ENCODE data around the gene SPATA2L.
"Not testable (repeated sequence)": the region's sequence is repeated elsewhere in the genome, so short reads cannot be mapped to it uniquely, and the experiment has no call there.

Gene SPATA2L

DNA sequence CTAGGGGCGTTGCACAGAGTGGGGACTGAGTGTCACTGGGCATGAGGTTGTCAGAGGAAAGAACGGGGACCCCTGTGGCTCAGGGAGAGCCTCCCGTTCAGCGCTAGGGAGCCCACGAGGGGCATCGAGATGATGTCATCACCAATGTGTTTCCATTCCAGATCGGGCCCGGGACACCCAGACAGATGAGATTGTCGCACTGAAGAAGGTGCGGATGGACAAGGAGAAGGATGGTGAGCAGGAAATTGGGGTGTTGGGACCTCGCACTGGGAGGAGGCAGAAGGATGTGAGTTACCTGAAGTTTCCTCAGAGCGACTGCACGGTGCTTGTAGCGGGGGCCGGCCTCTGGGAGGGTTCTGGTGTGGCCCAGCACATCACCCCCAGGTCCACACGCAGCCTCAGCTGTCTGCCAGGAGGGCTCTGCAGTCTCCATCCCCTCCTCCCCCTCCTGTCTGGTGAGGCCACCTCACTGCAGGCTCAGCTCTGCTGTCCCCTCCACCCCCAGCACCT lies 11.1 kb downstream of the SPATA2L start:
- no peak for DNase-seq (ENCODE audit: low spot score)

DNA sequence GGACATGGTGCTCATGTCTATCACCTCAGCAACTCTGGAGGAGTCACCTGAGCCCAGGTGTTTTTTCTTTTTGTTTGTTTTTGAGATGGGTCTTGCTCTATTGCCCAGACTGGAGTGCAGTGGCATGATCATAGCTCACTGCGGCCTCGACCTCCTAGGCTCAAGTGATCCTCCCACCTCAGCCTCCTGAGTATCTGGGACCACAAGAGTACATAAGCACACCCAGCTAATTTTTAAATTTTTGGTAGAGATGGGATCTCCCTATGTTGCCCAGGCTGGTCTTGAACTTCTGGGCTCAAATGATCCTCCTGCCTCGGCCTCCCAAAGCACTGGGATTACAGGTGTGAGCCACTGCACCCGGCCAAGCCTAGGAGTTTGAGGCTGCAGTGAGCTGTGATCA lies 11.9 kb downstream of the SPATA2L start:
- DNase-seq (ENCODE audit: low spot score), result not testable (repeated sequence)

DNA sequence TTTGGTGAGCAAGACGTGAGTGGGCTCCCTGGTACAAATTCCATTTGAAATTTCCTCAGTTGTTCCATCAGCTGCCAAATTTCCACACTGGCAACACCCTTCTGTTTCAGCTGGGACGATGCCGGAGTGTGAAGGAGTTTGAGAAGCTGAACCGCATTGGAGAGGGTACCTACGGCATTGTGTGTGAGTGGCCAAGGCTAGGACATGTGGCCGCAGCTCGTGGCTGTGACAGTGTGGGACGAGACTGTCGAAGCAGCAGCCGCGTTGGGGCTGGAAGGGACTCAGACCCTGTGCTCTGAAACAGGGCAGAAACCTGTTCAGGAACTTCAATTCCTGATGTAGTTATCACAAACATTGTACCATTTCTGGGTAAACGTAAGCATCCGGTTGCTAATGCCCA lies 12.4 kb downstream of the SPATA2L start:
- no peak for DNase-seq (ENCODE audit: low spot score)

DNA sequence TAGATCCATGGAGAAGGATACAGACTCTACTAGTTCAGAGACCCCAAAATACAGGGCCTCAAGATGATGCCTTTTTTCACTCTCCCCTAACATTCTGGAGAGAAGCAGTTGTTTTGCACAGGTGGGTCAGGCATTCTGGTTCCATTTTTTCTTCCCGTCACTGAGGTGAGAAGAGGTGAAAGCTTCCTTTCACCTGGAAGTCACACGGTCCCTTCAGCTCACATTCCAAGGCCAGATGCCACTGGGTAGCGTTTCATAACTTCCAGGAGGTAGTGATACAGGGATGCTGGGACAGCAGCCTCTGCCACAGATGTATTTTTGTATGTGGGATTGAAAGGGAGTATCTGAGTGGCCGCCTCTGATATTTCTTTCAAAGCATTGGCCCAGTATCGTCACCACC lies 13.1 kb downstream of the SPATA2L start:
- no peak for DNase-seq (ENCODE audit: low spot score)

DNA sequence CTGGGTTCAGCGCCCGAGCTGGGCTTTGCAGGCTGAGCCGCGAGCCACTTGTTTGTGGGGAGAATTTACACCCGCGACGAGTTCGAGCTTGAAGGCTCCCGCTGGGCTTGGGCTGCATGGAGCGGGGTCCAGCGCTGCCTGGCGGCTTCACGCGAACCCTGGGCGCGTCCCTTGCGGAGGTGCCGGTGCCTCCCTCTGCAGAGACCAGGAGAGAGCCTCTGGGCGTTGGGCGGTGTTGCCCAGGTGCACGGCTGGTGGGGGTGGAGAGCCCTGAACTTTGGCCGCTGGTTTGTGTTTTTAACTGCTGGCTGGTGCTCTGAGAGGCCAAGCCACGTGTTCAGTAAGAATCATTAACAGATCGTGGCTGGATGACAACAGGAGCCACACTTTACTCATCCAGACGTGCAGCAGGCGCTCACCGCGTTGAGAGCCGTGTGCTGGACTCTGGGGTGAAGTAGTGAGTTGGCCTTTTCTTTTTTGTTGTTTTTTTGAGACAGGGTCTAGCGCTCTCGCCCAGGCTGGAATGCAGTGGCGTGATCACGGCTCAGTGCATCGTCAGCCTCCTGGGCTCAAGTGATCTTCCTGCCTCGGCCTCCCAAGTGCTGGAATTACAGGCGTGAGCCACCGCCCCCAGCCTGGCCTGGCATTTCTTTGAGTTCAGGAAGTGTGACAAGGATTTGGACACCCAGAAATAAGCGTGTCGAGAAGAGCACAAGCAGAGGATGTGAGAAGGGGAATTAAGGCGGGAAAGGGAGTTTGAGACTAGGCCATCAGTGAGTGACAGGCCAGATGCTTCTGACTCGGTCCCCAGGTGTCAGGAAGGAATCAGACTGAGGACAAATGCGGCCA lies 14.2 kb downstream of the SPATA2L start:
- no peak for DNase-seq (ENCODE audit: low spot score)

DNA sequence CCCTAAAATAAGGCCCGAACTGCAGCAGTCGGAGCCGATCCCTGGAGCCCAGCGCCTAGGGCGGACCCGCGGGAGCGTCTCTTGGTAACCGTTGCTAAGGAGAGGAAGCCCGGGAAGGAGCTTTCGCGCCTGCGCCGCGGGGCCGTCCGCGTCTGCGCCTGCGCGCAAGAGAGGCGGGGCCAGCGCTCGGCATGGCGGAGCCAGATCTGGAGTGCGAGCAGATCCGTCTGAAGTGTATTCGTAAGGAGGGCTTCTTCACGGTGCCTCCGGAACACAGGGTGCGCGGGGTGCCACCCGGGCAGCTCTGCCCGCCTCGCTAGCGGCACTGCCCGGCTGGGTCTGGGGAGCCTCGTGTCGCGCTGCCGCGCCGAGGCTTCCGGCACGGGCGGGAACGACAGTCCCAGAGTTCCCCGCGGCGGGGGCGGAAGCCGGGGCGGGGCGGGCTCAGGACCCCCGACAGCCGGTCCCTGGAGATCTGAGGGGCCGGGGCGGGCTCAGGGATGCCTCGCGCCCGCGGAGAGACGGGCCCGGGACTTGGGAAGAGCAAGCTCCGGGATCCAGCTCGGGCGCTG lies 14.9 kb downstream of the SPATA2L start, which contains the start of gene CDK10:
Gene CDK10 (plus strand): TSS at position 170 of the 572 bp plus-strand sequence. CDS start 22 bp downstream, at position 192.
- DNase-seq (ENCODE audit: low spot score), result peak; percentile 100

DNA sequence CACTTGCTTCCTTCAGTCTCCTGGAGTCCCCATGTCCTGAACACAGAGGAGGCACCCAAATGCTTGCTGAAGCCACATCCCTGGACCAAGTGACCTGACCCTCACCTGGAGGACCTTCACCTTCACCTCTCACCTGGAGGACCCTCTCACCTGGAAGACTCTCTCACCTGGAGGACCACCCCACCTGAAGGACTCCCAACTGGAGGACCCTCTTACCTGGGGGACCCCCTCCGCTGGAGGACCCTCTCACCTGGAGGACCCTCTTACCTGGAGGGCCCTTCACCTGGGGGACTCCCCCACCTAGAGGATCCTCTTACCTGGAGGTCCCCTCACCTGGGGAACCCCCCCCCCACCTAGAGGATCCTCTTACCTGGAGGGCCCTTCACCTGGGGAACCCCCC lies 15.6 kb downstream of the SPATA2L start:
- DNase-seq (ENCODE audit: low spot score), result no peak

DNA sequence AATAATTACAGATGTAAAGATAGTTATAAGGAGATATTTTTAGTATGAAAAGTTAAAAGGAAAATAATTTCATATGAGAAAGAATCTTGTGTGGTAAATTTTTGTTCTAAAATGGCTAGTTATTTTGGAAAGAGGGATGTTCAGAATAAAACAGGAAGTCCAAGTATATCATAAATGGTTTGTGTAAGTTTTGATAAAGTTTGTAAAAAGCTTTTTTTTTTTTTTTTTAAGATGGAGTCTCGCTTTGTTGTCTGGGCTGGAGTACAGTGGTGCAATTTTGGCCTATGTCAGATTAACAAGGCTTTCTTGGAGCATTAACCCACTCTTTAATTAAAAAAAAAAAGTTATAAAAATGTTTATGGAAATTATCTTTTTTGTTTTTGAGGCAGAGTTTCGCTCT lies 23.2 kb downstream of the SPATA2L start:
- no peak for DNase-seq (ENCODE audit: low spot score)

DNA sequence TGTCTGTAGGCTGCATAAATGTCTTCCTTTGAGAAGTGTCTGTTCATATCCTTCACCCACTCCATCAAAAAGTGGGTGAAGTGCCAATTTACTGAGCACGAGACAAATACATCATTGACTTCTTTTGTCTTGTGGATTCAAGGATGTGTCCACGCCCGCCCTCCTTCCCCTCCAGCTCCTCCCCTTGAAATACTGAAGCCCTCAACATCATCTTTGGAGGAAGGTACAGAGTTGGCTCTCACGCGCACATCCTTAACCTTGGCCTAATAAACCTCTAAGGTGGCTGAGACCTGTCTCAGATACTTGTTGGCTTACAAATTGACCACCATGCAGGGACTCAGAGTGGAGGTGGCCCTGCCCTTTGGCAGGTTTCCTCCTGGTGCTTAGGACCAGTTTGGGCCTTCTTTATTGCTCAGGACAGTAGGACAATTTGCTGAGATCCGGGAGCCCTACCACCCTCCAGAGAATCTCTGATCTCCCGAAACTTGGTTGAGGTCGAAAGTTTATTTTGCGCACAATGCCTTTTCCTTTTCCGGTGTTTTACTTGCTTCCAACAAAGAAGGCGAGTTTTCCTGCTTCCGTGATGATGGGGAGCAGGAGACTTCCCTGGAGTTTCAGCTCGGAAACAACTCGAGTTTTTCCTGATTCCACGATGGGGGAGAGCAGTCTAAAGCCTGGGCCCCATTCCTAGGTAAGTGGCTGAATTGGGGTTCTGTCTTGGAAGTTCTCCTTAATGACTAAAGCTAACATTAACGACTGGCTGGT lies 29.1 kb downstream of the SPATA2L start:
- no peak for DNase-seq (ENCODE audit: low spot score)

DNA sequence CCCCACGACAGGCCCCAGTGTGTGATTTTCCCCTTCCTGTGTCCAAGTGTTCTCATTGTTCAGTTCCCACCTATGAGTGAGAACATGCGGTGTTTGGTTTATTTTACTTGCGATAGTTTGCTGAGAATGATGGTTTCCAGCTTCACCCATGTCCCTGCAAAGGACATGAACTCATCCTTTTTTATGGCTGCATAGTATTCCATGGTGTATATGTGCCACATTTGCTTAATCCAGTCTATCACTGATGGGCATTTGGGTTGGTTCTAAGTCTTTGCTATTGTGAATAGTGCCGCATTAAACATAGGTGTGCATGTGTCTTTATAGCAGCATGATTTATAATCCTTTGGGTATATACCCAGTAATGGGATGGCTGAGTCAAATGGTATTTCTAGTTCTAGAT lies 29.9 kb downstream of the SPATA2L start:
- not testable (repeated sequence) for DNase-seq (ENCODE audit: low spot score)

DNA sequence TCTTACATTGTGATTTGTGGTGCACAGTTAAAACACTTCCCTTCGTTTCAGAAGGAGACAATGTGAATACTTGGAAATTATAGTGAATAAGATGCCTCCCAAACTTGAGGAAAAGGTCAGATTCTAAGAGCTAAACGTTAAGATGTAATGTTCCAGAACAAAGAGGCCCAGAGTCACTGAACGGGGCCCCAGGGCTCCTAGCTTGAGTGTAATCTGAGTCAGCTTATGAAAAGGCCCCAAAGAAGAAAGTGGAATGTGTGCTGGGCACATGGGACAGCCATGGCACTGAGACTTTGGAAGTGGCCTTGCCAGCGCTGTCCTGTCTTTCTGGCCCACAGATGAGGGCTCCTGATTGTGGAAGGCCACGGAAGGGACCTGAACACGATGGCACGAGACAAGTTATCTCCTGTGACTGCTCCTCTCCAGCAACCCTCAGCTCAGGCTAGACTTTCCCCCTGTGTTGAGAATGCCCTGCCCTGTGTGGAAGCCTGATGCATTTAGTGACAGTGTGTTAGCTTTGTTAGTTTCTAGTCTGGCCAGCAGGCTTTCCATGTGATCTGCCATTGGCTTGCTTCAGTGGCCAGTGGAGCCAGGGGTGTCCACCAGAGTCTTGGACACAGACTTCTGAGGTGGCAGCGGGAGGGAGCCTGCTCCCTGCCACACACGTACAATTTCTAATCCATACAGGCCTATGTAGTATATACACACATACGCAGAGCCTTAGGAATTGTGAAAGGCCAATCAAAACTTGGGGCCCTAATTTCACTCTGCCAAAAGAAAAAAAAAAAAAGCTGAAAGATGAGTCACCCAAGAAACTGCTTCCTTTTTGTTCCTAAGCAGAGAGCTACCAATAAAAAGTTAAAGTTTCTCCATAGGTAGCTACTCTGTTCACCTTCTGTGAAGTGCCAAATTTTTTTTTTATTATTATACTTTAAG lies 30.7 kb downstream of the SPATA2L start:
- no peak for DNase-seq (ENCODE audit: low spot score)

DNA sequence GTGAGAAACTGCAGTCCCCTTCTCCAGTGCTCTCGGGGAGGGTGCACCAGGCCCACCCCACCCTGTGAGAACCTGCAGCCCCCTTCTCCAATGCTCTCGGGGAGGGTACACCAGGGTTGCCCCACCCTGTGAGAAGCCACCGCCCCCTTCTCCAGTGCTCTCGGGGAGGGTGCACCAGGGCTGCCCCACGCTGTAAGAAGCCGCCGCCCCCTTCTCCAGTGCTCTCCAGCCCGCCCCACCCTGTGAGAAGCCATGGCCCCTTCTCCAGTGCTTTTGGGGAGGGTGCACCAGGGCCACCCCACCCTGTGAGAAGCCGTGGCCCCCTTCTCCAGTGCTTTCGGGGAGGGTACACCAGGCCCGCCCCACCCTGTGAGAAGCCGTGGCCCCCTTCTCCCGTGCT lies 31.8 kb downstream of the SPATA2L start:
- DNase-seq (ENCODE audit: low spot score), result no peak

DNA sequence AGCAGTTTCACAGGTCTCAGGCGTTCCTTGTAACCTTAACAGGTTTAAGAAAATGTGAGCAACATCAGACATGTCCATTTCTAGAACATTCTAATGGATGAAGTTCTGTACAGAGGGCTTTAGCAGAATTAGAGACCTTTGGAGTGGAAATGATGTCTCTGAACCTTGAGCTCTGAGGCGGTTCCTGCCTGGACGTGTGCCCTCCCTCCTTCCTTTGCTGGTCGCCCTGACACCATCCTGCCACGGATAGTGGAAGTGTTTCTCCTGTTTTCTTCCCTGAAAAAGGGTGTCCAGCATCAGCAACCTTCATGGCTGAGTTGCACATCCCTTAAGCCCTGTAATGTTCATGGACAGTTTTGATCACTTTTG lies 32.7 kb downstream of the SPATA2L start:
- DNase-seq (ENCODE audit: low spot score), result no peak

DNA sequence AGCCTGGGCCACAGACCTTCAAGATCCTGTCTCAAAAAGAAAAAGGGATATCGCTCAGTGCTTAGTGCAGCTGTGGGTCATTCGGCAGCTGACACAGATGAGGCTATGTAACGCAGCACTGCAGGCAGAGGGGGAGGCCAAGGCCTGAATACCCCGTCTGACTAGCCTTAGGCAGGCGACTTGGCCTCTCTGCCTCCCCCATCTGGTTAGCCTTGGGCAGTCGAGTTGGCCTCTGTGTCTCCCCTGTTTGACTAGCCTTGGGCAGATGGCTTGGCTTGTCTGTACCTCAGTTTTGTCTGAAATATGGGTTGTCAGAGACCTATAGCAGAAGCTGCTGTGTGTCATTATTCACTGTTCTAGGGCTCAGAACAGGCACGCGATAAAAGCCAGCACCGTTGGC lies 33.9 kb downstream of the SPATA2L start:
- DNase-seq (ENCODE audit: low spot score), result no peak

DNA sequence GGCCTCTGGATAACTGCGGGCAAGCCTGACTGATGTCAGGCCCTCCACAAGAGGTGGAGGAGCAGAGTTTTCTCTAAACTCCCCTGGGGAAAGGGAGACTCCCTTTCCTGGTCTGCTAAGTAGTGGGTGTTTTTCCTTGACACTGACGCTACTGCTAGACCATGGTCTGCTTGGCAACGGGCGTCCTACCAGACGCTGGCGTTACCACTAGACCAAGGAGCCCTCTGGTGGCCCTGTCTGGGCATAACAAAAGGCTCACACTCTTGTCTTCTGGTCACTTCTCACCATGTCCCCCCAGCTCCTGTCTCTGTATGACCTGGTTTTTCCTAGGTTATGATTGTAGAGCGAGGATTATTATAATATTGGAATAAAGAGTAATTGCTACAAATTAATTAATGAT lies 34.5 kb downstream of the SPATA2L start:
- not testable (repeated sequence) for DNase-seq (ENCODE audit: low spot score)

DNA sequence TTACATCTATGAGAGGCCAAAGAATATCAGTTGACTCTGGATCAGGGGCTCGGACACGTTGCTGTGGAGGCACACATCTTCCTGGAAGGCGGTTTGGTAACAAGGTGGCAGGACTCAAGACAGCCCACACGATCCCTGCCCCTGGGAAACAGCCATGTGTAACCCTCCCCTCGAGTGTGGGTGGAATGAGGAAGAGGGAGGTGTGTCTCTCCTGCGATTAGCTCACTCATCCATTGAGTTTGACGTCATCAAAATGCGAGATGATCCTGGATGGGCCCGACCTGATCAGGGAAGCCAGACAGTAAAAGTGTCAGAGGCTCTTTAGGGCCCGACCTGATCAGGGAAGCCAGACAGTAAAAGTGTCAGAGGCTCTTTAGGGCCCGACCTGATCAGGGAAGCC lies 37.3 kb downstream of the SPATA2L start:
- not testable (repeated sequence) for DNase-seq (ENCODE audit: low spot score)

DNA sequence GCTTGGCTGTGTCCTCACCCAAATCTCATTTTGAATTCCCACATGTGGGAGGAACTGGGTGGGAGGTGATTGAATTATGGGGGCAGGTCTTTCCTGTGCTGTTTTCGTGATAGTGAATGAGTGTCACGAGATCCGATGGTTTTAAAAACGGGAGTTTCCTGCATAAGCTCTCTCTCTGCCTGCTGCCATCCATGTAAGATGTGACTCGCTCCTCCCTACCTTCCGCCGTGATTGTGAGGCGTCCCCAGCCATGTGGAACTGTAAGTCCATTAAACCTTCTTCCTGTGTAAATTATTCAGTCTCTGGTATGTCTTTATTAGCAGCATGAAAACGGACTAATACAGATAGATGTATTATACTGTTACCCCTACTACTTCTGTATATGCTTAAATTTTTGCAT lies 40.3 kb downstream of the SPATA2L start:
- no peak for DNase-seq (ENCODE audit: low spot score)

DNA sequence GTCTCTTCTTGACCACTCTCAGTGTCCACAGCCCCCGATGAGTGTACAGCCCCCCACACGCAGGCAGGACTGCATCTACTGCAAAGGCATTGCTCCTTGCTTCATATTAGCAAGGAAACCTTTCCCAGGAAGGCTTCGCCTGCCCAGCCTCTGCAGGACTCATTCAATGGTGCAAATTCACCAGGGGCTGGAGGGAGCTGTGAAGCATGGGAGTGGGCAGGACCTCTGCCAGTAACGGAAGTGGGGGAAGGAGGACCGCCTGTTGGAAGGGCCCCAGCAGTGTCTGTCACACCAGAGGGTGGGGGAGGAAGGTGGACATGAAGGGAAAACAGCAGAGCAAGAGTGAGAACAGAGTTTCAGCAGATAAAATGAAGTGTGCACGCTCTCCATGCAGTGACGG lies 41.4 kb downstream of the SPATA2L start:
- no peak for DNase-seq (ENCODE audit: low spot score)

DNA sequence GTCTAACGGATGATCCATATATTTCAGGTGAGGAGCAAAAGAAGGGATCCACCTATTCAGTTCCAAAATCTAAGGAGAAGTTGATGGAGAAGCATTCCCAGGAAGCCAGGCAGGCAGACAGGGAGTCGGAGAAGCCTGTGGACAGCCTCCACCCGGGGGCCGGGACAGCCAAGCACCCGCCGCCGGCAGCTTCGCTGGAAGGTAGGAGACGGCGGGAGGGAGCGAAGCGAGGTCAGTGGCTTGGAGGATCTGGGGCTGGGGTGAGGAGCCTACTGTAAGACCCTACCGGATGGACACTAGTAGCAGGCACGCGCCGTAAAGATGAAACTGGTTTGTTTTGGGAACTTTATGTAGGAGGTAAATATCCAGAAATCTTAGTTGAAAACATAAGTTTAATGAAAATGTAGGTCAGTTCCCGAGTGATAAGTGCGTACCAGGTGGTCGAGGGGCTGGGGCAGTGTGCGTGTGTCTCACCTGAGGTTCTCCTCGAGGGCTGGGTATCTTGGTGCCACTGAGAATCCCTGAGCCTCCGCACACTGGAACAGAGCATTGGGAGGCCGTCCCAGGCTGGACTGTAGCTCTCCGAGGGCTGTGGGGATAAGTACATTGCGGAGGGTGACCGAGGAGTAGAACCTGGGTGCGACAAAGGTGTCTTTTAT lies 43.2 kb downstream of the SPATA2L start:
- DNase-seq (ENCODE audit: low spot score), result peak; percentile 43

DNA sequence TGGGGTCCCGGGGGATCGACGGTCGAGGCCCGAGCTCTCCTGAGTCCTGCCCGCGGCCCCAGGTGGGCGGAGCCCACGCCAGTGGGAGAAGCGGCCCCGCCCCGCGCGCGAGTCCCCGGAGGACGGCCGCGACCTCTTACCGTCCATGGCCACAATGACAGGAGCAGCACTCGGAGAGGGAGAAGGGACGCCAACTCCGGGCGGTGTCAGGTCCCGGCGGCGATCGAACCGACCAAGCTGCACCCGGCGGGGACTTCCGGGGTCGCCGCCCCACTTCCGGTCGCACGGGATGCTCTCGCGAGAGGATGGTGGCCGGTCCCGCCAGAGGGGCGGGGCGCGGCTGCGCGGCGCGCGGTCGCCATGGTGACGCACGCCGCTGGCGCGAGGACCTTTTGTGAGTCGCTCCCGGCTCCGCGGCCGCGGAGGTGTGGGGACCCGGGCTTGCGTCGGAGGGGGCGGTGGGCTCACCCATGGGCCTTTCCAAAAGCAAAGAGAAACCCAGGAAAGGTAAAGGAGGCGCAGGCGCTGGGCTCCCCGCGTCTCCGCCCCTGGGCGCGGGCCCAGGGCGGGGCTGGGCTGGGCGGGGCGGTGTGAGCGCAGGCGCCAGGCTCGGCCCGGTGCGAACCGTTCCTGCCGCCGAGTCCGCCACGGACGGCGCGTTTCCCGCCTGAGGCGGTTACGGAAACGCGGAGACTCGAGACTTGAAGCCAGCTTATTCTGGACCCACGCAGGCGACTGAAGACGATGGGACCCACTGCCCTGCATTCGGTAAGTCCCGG lies 43.9 kb downstream of the SPATA2L start, which contains the start of the genes CHMP1A and SPATA33:
Gene CHMP1A (minus strand): TSS at position 267 of the 779 bp plus-strand sequence. CDS start 120 bp downstream, at position 147.
Gene SPATA33 (plus strand): TSS at position 395 of the 779 bp plus-strand sequence. CDS start 76 bp downstream, at position 471.
- peak; percentile 99 for DNase-seq (ENCODE audit: low spot score)
